ENCODE measurements around the gene DMRT1.

- TF ChIP-seq CTCF (IDR thresholded peaks at IDR 0.05; ENCODE audit: insufficient read depth, low read depth, low read length) (no peak), EZH2 (IDR thresholded peaks at IDR 0.05; ENCODE audit: insufficient read depth, low read length) (no peak)
Observed at GRCh38 chr9:920927-921326, 79.4 kb downstream of the DMRT1 start.
